SK-N-SH (cell line): ENCODE data around the gene PBX3. TPM values are rescaled to one million over a fixed set of nuclear protein-coding genes. Genes with fewer than 3 reads are reported as not detected.
A peak's percentile ranks its signal among the peaks of the same experiment; 100 is the strongest.

ENCODE experiments used
- CTCF ChIA-PET: fragments of 300-600, 350-600 bp; formaldehyde crosslinking; extraction: SDS; loops from one replicate; lab custom pipeline; 2021; lab: Yijun Ruan, JAX
- POLR2A ChIA-PET: fragments of 350-600 bp; sonication (Branson Sonifier 250); formaldehyde crosslinking; extraction: SDS; loops from one replicate; lab custom pipeline; 2020; ENCODE audit warnings: antibody characterized with exemption, inconsistent platforms; lab: Yijun Ruan, JAX
- DNase-seq: peaks from one replicate; pipeline ENCODE4 v3.0.0; 2012
- H2AFZ ChIP-seq: fragments of 200-600 bp; sonication (generic); 2 replicates; pipeline ENCODE4 v1.8.1; 2016; ENCODE audit warnings: antibody characterized with exemption, mild to moderate bottlenecking, low read depth
- H3F3A ChIP-seq: fragments of 200-600 bp; sonication (generic); replicated peaks from 2 replicates; pipeline ENCODE3; 2016; ENCODE audit warnings: antibody characterized with exemption, mild to moderate bottlenecking; ENCODE audit not compliant: insufficient read depth
- H3K27ac ChIP-seq, 2 experiments: fragments of 200-500 bp in 1 of 2; fragments of 200-600 bp in 1 of 2; sonication (Bioruptor generic) in 1 of 2; sonication (generic), shearing (Covaris generic) in 1 of 2; 2 replicates each; pipeline versions ENCODE4 v1.5.1 to v1.6.1; 2014 to 2016; ENCODE audit warnings: low read depth in 2 of 2, inconsistent platforms in 1 of 2, low read length in 1 of 2, mild to moderate bottlenecking in 1 of 2, mixed read lengths in 1 of 2
- H3K27me3 ChIP-seq: fragments of 200-600 bp; sonication (generic), shearing (Covaris generic); 2 replicates; pipeline ENCODE4 v1.6.1; 2016; ENCODE audit warnings: mixed run types; ENCODE audit not compliant: insufficient read depth
- H3K36me3 ChIP-seq, 2 experiments: fragments of 200-500 bp in 1 of 2; fragments of 200-600 bp in 1 of 2; sonication (Bioruptor generic) in 1 of 2; sonication (generic) in 1 of 2; replicated peaks in 1 of 2; 2 replicates each; pipeline versions ENCODE3 to v1.5.1; 2014 to 2016; ENCODE audit warnings: low read length in 1 of 2, mild to moderate bottlenecking in 1 of 2; ENCODE audit not compliant: insufficient read depth in 2 of 2, control insufficient read depth in 1 of 2
- H3K4me1 ChIP-seq, 2 experiments: fragments of 200-500 bp in 1 of 2; fragments of 200-600 bp in 1 of 2; sonication (Bioruptor generic) in 1 of 2; sonication (generic), shearing (Covaris generic) in 1 of 2; 2 replicates each; pipeline versions ENCODE4 v1.5.1 to v1.6.1; 2014 to 2016; ENCODE audit warnings: low read depth in 1 of 2, low read length in 1 of 2, mixed run types in 1 of 2; ENCODE audit not compliant: insufficient read depth in 2 of 2, control insufficient read depth in 1 of 2
- H3K4me2 ChIP-seq: fragments of 200-600 bp; sonication (generic), shearing (Covaris generic); 2 replicates; pipeline ENCODE4 v1.6.1; 2017; ENCODE audit warnings: mixed run types
- H3K4me3 ChIP-seq, 2 experiments: fragments of 200-500 bp in 1 of 2; fragments of 200-600 bp in 1 of 2; sonication (Bioruptor generic) in 1 of 2; sonication (generic), shearing (Covaris generic) in 1 of 2; 2 replicates each; pipeline versions ENCODE4 v1.5.1 to v1.8.1; 2014 to 2016; ENCODE audit warnings: low read depth in 2 of 2, inconsistent platforms in 1 of 2, low read length in 1 of 2, mild to moderate bottlenecking in 1 of 2, mixed read lengths in 1 of 2, moderate library complexity in 1 of 2
- H3K79me2 ChIP-seq: fragments of 200-600 bp; sonication (generic); 2 replicates; pipeline ENCODE4 v1.8.1; 2017; ENCODE audit warnings: mild to moderate bottlenecking; ENCODE audit not compliant: insufficient read depth
- H3K9ac ChIP-seq: fragments of 200-600 bp; sonication (generic); 2 replicates; pipeline ENCODE4 v1.6.1; 2017; ENCODE audit warnings: mixed run types
- H3K9me2 ChIP-seq: fragments of 200-600 bp; sonication (generic); 2 replicates; pipeline ENCODE4 v1.6.1; 2017; ENCODE audit warnings: mixed run types
- H3K9me3 ChIP-seq: fragments of 200-600 bp; sonication (generic); 2 replicates; pipeline ENCODE4 v1.6.1; 2017; ENCODE audit warnings: mixed run types, mild to moderate bottlenecking, moderate library complexity
- H4K20me1 ChIP-seq: fragments of 200-600 bp; sonication (generic); 2 replicates; pipeline ENCODE4 v1.6.1; 2017; ENCODE audit warnings: mild to moderate bottlenecking, mixed run types; ENCODE audit not compliant: insufficient read depth
- CHD2 ChIP-seq: fragments of 150-350 bp; IDR thresholded peaks from 2 replicates; pipeline ENCODE4 v1.6.1; 2018; ENCODE audit warnings: low read length; ENCODE audit not compliant: partially characterized antibody
- EP300 ChIP-seq, 2 experiments: IDR thresholded peaks; 2 replicates each; pipeline versions ENCODE4 v1.4.0 to v1.6.1; 2012; ENCODE audit warnings: borderline replicate concordance in 1 of 2, low read depth in 1 of 2, low read length in 1 of 2
- EZH2phosphoT487 ChIP-seq: fragments of 200-600 bp; sonication (generic); IDR thresholded peaks from 2 replicates; pipeline ENCODE4 v1.6.1; 2017; ENCODE audit warnings: low read depth, mixed run types, mild to moderate bottlenecking, antibody characterized with exemption, moderate library complexity, borderline replicate concordance
- FOSL2 ChIP-seq: IDR thresholded peaks from 2 replicates; pipeline ENCODE4 v1.4.0; 2012; ENCODE audit warnings: low read depth, mild to moderate bottlenecking, moderate library complexity, borderline replicate concordance
- GATA2 ChIP-seq: sonication (generic); formaldehyde crosslinking; IDR thresholded peaks from 2 replicates; pipeline ENCODE4 v1.5.0; 2020; ENCODE audit warnings: mild to moderate bottlenecking, missing genetic modification reagents
- IRF3 ChIP-seq: fragments of 150-350 bp; IDR thresholded peaks from 2 replicates; pipeline ENCODE4 v1.6.1; 2016; ENCODE audit warnings: mild to moderate bottlenecking, low read depth, low read length
- JUND ChIP-seq: IDR thresholded peaks from 2 replicates; pipeline ENCODE4 v1.4.0; 2012
- MXI1 ChIP-seq: IDR thresholded peaks from 2 replicates; pipeline ENCODE4 v1.6.1; 2012; ENCODE audit warnings: mild to moderate bottlenecking, low read depth, low read length, improper control_type of control experiment
- NRF1 ChIP-seq: IDR thresholded peaks from 2 replicates; pipeline ENCODE4 v1.6.1; 2012; ENCODE audit warnings: low read depth, mild to moderate bottlenecking, low read length
- RCOR1 ChIP-seq: fragments of 150-350 bp; IDR thresholded peaks from 2 replicates; pipeline ENCODE4 v1.6.1; 2017; ENCODE audit warnings: antibody characterized with exemption, low read length
- REST ChIP-seq: IDR thresholded peaks from 2 replicates; pipeline ENCODE4 v1.6.1; 2012; ENCODE audit warnings: mild to moderate bottlenecking, low read depth, low read length, moderate library complexity
- RXRA ChIP-seq: IDR thresholded peaks from 2 replicates; pipeline ENCODE4 v1.4.0; 2012; ENCODE audit warnings: low read depth, mild to moderate bottlenecking, borderline replicate concordance
- SIN3A ChIP-seq: IDR thresholded peaks from 2 replicates; pipeline ENCODE4 v1.6.1; 2012; ENCODE audit warnings: low read depth, mild to moderate bottlenecking, low read length, moderate library complexity, borderline replicate concordance
- SMC3 ChIP-seq: IDR thresholded peaks from 2 replicates; pipeline ENCODE4 v1.6.1; 2012; ENCODE audit warnings: low read depth, low read length, improper control_type of control experiment
- TAF1 ChIP-seq: IDR thresholded peaks from 2 replicates; pipeline ENCODE4 v1.6.1; 2012; ENCODE audit warnings: low read depth, mild to moderate bottlenecking, low read length, moderate library complexity, borderline replicate concordance
- TCF12 ChIP-seq: IDR thresholded peaks from 2 replicates; pipeline ENCODE4 v1.4.0; 2012
- YY1 ChIP-seq: IDR thresholded peaks from 2 replicates; pipeline ENCODE4 v1.4.0; 2012; ENCODE audit warnings: low read depth, mild to moderate bottlenecking
- ZBTB33 ChIP-seq: IDR thresholded peaks from 2 replicates; pipeline ENCODE4 v1.4.0; 2012; ENCODE audit warnings: low read depth, borderline replicate concordance
- WGBS: methylation state at CpG from one replicate; pipeline ENCODE4 v1.1.6; 2017; ENCODE audit warnings: low lambda C conversion rate; 5-methylcytosine and 5-hydroxymethylcytosine counted together
- polyA plus RNA-seq, 3 experiments: library from polyadenylated mRNA; depleted of rRNA; stranded (reverse); fragments of >200 nt; gene quantifications; 2 replicates each; pipeline ENCODE4 v1.2.3, GENCODE V29; 2012
- TF ChIP-seq, protein P1 (sequence below): IDR thresholded peaks from 2 replicates; pipeline ENCODE4 v1.4.0; 2012; ENCODE audit warnings: low read depth, borderline replicate concordance
- TF ChIP-seq, protein P2 (sequence below): IDR thresholded peaks from 2 replicates; pipeline ENCODE4; 2012

Gene PBX3
- polyA plus RNA-seq, 1 of the 3 experiments (the other 2 are of a cell fraction): 73.0 TPM

DNA sequence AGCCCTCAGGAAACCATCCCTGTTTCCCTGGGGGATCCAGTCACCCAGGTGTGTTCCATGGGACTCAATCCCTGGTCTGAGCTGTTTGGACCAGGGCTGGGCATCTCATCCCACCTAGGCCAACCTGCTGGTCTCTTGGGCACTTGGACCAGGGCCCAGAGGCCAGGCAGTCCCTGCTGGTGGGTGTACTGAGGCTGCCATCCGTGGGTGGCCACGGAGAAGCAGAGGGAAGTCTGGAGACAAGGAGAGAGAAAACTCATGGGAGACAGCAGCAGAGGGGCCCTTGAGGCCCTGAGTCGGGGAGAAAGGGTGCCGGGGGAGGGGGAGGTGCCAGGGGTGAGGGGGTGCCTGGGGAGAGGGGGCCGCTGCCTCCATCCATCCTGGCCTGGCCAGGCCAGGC lies 247.8 kb downstream of the PBX3 start:
- Histone ChIP-seq H3K4me3 (no peak overlapping the region), H3K9me2 (no peaks in the 10 kb centered on the region), H3K79me2 (no peaks in the 10 kb centered on the region), H3K27ac (no peak overlapping the region), H2AFZ (no peak overlapping the region), H3K4me2 (no peak overlapping the region), H3K27me3 (no peaks in the 10 kb centered on the region), H3K9ac (no peak overlapping the region), H3K4me1 (peaks cover 0 to 39% of the 10 kb centered on the region in 2 experiments; a peak in 1 of 4 replicates), H3K9me3 (no peaks in the 10 kb centered on the region), H3F3A (no peaks in the 10 kb centered on the region), H4K20me1 (no peaks in the 10 kb centered on the region), H3K36me3 (no peaks in the 10 kb centered on the region)
- CTCF ChIA-PET: interaction anchor here (1.2 kb wide), 1 partner anchor 436 kb away, joined by 3 read pairs; no protein-coding TSS in a partner anchor
- peak; percentile 15 for DNase-seq
- 64% methylated on average over 5 of the region's 5 CpGs for WGBS
- POLR2A ChIA-PET: no interaction called here
- TF ChIP-seq ZBTB33 (no peak), CHD2 (no peak), SMC3 (no peak), EP300 (IDR thresholded peaks at IDR 0.05; ENCODE audit: borderline replicate concordance in 1 of 2, low read depth in 1 of 2, low read length in 1 of 2) (no peak), RXRA (no peak), NRF1 (no peak), YY1 (no peak), GATA2 (CRISPR knock-in tag) (no peak), REST (no peak), IRF3 (no peak), MXI1 (no peak), TCF12 (no peak), RCOR1 (no peak), FOSL2 (no peak), JUND (no peak), EZH2phosphoT487 (no peak), SIN3A (no peak), TAF1 (no peak)
- TF ChIP-seq, protein P1, sequence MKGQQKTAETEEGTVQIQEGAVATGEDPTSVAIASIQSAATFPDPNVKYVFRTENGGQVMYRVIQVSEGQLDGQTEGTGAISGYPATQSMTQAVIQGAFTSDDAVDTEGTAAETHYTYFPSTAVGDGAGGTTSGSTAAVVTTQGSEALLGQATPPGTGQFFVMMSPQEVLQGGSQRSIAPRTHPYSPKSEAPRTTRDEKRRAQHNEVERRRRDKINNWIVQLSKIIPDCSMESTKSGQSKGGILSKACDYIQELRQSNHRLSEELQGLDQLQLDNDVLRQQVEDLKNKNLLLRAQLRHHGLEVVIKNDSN: no peak
- TF ChIP-seq, protein P2, sequence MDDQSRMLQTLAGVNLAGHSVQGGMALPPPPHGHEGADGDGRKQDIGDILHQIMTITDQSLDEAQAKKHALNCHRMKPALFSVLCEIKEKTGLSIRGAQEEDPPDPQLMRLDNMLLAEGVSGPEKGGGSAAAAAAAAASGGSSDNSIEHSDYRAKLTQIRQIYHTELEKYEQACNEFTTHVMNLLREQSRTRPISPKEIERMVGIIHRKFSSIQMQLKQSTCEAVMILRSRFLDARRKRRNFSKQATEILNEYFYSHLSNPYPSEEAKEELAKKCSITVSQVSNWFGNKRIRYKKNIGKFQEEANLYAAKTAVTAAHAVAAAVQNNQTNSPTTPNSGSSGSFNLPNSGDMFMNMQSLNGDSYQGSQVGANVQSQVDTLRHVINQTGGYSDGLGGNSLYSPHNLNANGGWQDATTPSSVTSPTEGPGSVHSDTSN: no peak
